Breast epithelium (tissue), 3 donors: ENCODE measurements around the gene CMTM7.

Experiments used
- CTCF ChIP-seq, 3 donors: fragments of 450-650 bp; IDR thresholded peaks; one replicate each; pipeline ENCODE4 v1.5.1; 2016 to 2017; ENCODE audit warnings: antibody characterized with exemption in 3 of 3, mild to moderate bottlenecking in 3 of 3, moderate library complexity in 3 of 3
- POLR2A ChIP-seq: fragments of 450-650 bp; IDR thresholded peaks from one replicate; pipeline ENCODE4 v1.6.1; 2016; ENCODE audit warnings: antibody characterized with exemption, mild to moderate bottlenecking, moderate library complexity

- no peak for TF ChIP-seq POLR2A
- no peak for TF ChIP-seq CTCF (IDR thresholded peaks at IDR 0.05)
Observed at GRCh38 chr3:32410367-32411246, 19.0 kb downstream of the CMTM7 start.
